B cell (primary cell): ENCODE measurements around the gene PLD1.

ENCODE experiments used
- CTCF ChIP-seq: fragments of 200-600 bp; IDR thresholded peaks from one replicate; pipeline ENCODE4 v1.8.0; 2022; ENCODE audit warnings: antibody characterized with exemption, mild to moderate bottlenecking
- EZH2 ChIP-seq: IDR thresholded peaks from 2 replicates; pipeline ENCODE4 v1.6.1; 2012; ENCODE audit warnings: borderline replicate concordance, low read depth, mild to moderate bottlenecking, moderate library complexity, low read length; ENCODE audit not compliant: insufficient read depth, poor library complexity, severe bottlenecking

GRCh38 chr3:171671709-171672108 is 138.6 kb downstream of the PLD1 start:
- no peak for TF ChIP-seq CTCF
- TF ChIP-seq EZH2, result no peak
